NCI-H2107 treated with DMSO at 0.1 percent for 48 hours (cell line): ENCODE data around the gene SRGAP2C.
"Not testable (repeated sequence)": the region's sequence is repeated elsewhere in the genome, so short reads cannot be mapped to it uniquely, and the experiment has no call there.

ENCODE experiments used
- DNase-seq: peaks from one replicate; lab custom pipeline; 2025; ENCODE audit not compliant: unreplicated experiment; lab: John Stamatoyannopoulos, UW

The SRGAP2C gene

GRCh38 chr1:121324726-121325125 lies 140.0 kb downstream of the SRGAP2C start:
- not testable (repeated sequence) for DNase-seq

DNA sequence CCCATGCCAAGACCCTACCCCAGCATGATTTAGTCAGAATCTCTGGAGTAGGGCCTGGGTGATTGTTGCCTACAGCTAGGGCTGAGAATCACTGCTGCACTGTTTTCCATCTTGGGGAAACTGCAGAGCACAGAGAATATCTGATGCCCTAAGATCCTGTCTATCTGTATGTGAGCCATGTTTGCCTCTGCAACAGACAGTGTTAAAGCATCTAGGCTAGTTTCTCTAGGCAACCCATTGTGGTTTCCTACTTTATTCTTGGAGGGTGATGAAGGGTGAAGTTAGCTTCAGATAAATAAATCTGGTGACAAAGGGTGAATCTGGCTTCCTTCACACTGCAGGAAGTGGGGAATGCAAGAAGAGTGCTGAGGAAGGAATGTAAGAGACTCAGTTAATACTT lies 147.4 kb downstream of the SRGAP2C start:
- DNase-seq: not testable (repeated sequence)

GRCh38 chr1:121332599-121333562 lies 148.1 kb downstream of the SRGAP2C start:
- not testable (repeated sequence) for DNase-seq

- not testable (repeated sequence) for DNase-seq
These were observed 153.2 kb downstream of the SRGAP2C start for GRCh38 chr1:121337958-121338357.

DNA sequence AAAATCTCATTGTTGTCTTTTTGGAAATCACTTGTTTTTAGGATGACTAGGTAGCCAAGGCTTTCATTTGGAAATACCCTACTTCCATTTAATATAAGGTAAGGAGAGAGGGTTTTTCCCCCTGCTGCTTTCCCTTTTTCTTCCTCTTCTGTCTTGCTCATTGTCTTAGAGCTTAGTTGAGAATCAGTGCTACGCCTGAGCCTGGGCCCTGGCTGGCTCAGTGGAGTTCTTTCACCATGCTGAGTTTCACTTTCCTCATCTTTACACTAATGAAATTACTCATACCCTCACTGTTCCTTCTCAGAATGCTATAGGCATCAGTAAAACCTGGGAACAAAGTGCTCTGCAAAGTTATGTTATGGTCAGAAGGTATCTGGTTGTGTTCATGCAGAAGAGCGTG lies 154.8 kb downstream of the SRGAP2C start:
- DNase-seq: not testable (repeated sequence)

GRCh38 chr1:121343311-121343906 lies 158.6 kb downstream of the SRGAP2C start:
- DNase-seq: not testable (repeated sequence)

- DNase-seq: not testable (repeated sequence)
These were observed 159.6 kb downstream of the SRGAP2C start for GRCh38 chr1:121344355-121344754.

DNA sequence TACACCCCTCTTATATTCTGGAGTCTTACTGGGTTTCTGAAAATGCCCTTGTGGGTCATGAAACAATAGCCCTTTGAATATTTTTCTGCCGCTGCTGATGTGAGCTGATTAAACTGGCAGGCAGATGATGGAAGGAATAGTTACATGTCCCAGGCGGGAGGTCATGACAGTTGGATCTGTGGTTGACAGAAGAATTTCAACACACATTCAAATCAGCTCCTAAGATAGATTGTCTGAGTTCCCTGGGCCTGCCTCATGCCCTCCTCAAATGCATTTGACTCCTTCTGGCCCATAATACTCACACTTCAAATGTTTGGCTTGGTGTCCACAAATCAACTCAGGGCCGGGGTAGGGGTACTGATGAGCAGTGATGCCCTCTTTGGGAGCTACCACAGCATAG lies 161.9 kb downstream of the SRGAP2C start:
- DNase-seq: not testable (repeated sequence)

DNA sequence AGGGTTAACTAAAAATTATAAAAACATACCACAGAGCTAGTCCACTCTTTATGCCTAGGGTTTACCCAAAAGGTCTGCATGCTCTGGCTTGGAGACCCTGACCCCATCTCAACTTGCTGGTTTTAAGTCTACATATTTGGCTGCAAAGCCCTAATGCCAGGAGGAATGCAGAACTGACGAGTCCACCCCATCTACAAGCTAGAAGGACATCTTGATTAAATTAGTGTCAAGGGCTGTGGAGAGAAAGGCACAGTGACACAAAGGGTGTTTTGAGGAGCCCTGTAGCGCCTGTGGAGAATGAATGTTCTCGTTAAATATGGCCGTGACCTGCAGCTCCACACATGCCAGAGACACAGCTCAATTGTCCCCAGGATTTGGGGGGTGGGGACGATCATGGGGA lies 162.7 kb downstream of the SRGAP2C start:
- DNase-seq: not testable (repeated sequence)

- not testable (repeated sequence) for DNase-seq
These were observed 163.3 kb downstream of the SRGAP2C start for GRCh38 chr1:121348115-121348514.

DNA sequence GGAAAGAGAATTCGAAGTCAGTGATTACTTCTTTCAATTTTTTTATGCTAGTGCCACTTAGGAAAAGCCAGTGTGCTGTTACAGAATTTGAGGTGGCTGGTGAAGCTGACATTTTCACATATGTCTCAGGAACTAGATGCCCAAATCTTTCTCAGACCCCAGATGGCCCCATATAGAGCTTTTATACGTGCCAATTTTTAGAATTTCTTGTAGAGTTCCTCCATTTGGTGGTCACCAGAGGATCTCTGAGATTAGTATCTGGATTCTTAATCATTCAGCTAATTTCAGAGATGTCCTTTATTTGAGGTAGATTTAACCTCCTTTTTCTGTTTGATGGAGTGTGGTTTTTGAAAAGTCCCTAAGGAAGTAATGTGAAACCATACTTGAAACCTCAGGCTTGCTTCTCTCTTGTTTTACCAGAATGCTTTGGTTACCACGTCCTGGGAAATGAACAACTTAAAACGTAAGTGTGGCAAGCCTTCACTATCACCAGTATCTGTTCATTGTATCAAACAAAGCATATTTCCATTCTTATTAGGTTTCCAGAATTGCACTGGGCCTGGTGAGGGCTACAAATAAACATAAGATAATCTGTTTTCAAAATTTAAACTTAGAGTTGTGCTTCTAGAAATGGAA lies 164.7 kb downstream of the SRGAP2C start:
- not testable (repeated sequence) for DNase-seq

DNA sequence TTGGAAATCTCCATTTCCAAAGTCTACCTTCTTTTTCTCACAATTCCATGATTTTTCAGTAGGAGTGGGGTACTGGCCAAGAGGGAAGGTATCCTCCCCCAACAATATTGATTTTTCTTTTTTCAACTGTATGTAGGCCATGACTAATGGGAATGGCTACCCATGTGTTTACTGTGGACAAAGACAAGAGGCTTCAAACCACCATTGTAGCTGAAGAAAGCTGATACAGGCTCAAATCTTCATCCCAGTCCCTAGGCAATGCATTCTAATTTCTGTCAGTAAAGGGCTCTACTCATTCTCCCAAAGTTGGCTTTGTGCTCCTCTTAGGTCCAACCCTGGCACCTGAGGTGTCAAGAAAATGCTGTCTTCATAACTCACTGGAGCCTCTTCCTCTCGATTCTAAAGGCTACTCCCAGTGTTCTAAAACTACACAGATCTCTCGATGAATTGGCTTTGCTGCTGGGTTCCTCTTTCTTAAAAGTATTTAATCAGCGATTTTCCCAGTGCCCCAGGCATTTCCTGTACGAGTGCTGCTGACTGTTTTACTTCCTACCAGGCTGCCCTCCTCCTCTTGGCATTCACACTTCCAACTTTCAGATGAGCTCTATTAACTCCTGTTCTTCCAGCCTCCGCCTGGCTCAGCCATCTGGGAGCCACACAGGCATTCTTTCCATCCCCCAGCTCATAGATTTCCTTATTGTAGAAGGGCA lies 171.1 kb downstream of the SRGAP2C start:
- DNase-seq: not testable (repeated sequence)

- not testable (repeated sequence) for DNase-seq
These were observed 172.0 kb downstream of the SRGAP2C start for GRCh38 chr1:121356819-121357218.

DNA sequence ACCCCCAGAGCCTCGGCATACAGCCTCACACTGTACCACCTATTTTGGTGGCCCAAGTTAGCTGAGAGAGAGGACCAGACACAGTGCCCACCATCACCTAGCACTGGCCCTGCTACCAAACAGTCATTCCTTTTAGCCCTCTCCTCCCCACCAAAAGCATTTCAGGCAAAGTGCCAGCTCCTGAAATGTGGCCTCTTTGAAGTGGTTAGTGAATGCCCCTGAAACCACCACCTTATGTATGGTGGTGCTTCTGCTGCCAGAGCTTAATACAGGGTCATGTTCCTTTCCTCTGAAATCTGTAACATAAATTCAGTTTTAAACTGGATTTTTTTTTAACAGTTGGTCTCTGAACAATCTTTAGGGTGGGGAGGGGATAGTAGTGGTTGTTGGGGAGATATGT lies 175.8 kb downstream of the SRGAP2C start:
- DNase-seq: not testable (repeated sequence)

GRCh38 chr1:121361451-121362233 lies 176.9 kb downstream of the SRGAP2C start:
- not testable (repeated sequence) for DNase-seq

DNA sequence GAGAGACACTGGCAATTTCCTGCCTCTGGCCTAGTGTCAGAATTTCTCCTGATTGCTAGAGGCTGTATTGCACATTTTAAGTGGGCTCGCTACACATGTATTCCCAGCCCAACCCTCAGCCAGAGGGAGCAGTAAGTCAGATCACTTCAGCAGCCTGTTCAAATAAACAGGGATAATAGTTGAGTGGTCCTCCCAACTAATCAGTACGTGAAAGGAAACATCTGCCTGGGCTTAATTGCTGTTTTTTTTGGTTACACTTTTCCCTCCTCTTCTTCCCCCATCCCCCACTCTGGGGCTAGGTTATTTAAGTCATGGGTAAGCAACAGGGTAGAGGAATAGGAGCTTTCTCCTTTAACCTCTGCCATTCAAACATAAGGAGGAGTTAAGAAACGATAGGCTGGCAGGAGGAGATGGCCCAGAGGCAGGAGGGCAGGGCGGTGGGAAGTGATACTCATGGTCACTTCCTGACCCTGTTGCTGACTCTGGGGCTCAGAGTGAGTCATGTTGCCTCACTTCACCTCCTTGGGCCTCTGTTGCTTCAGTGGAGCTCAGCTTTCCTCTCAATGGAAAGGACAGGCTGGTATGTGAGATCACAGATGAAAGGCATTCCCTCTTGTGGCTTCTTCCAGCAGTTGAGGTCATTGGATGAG lies 177.6 kb downstream of the SRGAP2C start:
- DNase-seq: not testable (repeated sequence)

DNA sequence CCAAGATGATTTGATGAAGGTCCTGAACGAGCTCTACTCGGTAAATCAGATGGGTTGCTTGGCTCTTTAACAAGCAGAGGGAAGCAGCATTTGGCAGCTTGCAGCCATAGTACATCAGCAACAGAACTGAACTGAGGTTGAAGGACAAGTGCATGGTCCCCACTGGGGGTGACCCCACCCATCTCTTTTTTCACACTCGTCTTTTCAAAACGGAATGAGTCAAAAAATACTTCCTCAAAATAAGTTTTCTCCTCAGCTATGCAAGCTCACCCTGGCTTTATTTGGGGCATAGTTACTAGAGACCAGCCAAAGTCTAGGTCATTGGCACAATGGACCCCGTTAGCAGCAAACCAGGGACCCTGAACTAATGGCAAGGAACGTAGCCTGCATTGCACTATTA lies 180.5 kb downstream of the SRGAP2C start:
- not testable (repeated sequence) for DNase-seq

DNA sequence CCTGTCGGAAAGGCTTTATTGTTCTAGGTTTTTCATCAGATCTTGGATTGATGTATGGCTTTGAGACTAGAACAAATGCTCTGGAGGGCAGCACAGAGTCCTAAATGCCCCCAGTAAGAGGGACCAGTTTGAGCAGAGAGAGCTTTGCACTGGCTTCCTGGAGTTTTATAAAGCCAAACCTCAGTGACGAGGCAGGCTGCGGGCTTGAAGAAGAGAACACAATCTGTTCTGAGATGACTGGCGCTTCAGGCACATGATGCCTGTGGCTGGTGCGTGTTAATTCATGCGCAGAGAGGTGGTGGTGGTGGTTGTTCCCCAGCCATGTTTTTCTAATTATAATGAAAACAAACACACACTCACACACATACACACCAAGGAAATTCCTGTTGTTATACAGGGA lies 180.9 kb downstream of the SRGAP2C start:
- DNase-seq: not testable (repeated sequence)

DNA sequence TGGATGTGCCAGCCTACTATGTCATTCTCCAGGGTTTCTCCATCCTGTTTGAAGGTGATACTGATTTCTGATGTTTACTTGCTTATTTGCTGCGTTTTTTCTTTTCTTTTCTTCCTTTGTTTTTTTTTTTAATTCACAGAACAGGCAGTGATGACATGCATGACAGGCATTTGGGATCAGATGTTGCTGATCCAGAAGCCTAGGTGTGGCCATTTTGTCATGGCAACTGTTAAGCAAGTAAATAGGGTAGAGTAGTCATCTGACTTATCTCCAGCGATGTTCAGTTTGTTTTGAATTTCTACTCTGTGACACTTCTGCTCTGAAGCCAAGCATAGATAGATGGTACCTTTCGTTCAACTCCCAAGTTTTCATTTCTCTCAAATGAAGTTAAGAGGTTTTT lies 181.4 kb downstream of the SRGAP2C start:
- not testable (repeated sequence) for DNase-seq

- DNase-seq: not testable (repeated sequence)
These were observed 184.1 kb downstream of the SRGAP2C start for GRCh38 chr1:121368910-121369309.
